Measurements from ENCODE around the gene PRDX2.

DNA sequence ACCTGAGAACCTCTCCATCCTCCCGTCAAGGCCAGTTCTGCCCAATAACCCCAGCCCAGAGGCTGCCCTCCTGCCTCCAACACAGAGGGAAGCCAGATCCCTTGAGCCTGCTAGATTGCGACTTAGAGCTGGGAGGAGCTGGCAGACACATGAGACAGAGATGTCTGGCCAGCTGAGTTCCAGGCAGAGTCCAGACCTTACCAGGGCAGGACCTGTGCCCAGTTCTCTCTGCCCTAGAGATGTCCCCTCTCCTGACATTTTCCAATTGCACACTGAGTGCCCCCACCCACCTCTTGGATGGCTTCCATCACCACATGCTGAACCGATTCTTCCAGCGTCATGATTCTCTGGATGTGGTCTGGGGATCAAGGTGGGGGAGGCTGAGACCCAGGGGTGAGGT, 29.3 kb downstream of the PRDX2 start:
- no peak for TF ChIP-seq CTCF (IDR thresholded peaks at IDR 0.05)
- no peak for TF ChIP-seq POLR2AphosphoS5 (IDR thresholded peaks at IDR 0.05)
